ENCODE data around the gene CTSF. TPM values are rescaled to one million over a fixed set of nuclear protein-coding genes. Genes with fewer than 3 reads are reported as not detected.
"Not testable (repeated sequence)": the region's sequence is repeated elsewhere in the genome, so short reads cannot be mapped to it uniquely, and the experiment has no call there.

CTSF gene
- polyA plus RNA-seq, 3 donors from 2014 or later: 24.2 to 56.7 (median 48.8) TPM

DNA sequence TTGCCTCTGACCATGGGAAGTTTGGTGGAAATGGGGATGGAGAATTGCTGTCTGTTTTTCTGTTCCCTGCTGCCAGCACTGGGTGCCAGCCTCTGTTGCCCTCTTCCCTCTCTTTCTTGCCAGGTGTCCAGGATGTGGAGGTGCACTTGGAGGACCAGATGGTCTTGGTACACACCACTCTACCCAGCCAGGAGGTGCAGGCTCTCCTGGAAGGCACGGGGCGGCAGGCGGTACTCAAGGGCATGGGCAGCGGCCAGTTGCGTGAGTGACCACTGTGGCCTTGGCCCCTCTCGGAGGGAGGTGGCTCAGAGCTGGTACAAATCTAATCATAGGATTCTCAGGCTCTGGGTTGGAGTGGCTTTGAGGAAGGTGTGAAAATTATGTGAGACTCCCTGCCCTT is 30.6 kb upstream of the CTSF start:
- Mint-ChIP-seq H3K27me3 (ENCODE audit: low read depth in 3 of 3) (no peaks in the 10 kb centered on the region), H3K4me1 (peaks cover 1 to 14% of the 10 kb centered on the region in 2 donors), H3K27ac (no peak overlapping the region), H3K36me3 (peaks cover 0 to 20% (median 0%) of the 10 kb centered on the region in 3 donors), H3K9me3 (no peaks in the 10 kb centered on the region), H3K4me3 (no peak overlapping the region)
- DNase-seq: no peak

DNA sequence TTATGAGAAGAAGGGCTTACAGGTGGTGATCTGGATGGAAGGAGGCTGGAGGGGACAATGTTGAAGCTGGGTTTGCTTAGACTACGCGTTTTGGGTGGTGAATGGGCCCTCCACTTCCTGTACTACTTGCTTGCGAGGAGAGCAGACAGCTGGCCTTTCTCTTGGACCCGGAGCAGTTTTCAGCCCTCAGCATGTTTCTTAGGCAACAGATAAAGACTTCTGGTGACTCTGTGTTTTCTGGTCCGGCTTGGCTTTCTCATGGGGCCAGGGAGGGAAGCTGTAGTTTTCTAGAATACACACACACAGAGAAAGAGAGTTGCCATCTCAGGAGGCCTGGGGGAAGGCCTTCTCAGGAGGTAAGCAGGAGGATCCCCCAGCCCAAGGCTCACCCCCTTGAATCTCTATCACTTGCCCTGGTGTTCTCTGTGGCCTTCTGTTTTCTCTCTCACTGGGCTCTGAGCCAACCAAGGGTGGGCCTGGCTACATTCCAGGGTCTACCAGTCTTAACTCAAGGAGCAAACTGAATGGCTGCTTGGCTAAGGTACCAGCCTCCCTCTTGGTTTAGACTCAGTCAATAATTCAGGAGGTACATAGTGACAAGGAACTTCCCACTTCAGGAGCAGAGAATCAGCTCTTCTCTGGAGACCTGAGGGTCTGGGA is 27.0 kb upstream of the CTSF start:
- Mint-ChIP-seq H3K4me3 (peak overlapping the region; percentile 26 to 70 (median 62)), H3K36me3 (peaks cover 0 to 6% (median 0%) of the 10 kb centered on the region in 3 donors), H3K27me3 (ENCODE audit: low read depth in 3 of 3) (peaks cover 5 to 10% (median 9%) of the 10 kb centered on the region in 3 donors), H3K4me1 (peaks cover 20 to 34% of the 10 kb centered on the region in 2 donors), H3K27ac (peak overlapping the region; percentile 56 to 92 (median 81)), H3K9me3 (no peaks in the 10 kb centered on the region)
- DNase-seq: peak in 2 of 3 donors; percentile 8 to 13

DNA sequence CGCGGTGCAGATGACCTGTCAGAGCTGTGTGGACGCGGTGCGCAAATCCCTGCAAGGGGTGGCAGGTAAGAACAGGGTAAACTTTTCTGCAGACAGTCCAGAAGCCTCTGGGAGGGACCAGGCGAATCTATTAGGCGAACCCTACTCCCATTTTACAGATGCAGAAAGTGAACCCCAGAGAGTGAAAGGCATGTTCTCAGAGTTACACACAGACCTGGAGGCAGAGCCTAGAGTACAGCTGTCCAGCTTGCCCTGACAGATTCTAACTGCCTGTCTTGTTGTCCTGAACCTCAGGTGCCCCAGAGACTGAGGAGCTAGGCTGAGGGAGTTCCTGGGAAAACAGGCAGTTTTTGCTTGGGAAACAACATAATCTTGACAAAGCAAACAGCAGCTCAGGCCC is 25.2 kb upstream of the CTSF start:
- peak overlapping the region; percentile 97 to 100 (median 99) for H3K4me3 Mint-ChIP-seq
- peaks cover 20 to 34% of the 10 kb centered on the region in 2 donors for H3K4me1 Mint-ChIP-seq
- H3K27ac Mint-ChIP-seq: peak overlapping the region; percentile 95 to 100 (median 99)
- peaks cover 0 to 2% (median 0%) of the 10 kb centered on the region in 3 donors for H3K36me3 Mint-ChIP-seq
- H3K27me3 Mint-ChIP-seq (ENCODE audit: low read depth in 3 of 3): peaks cover 5 to 10% (median 9%) of the 10 kb centered on the region in 3 donors
- H3K9me3 Mint-ChIP-seq: no peaks in the 10 kb centered on the region
- DNase-seq: no peak

DNA sequence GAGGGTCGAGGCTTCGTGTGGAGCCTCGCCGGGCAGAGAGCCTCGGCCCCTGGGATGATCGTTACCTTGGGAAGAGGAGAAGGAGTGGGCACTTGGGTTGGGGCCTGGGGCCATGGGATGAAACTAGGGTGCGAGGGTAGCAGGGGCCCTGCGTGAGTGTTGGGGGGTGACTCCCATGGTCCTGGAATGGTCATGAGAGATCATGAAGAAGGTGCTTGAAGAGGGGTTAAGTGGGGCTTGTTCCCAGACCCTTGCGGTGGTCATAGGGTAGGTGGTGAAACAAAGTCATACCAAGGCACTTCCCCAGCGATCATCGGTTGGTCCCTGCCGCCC is 24.9 kb upstream of the CTSF start:
- Mint-ChIP-seq H3K9me3 (no peaks in the 10 kb centered on the region), H3K27ac (peak overlapping the region; percentile 95 to 100 (median 99)), H3K4me1 (peaks cover 20 to 34% of the 10 kb centered on the region in 2 donors), H3K36me3 (no peaks in the 10 kb centered on the region), H3K4me3 (peak overlapping the region; percentile 97 to 100 (median 99)), H3K27me3 (ENCODE audit: low read depth in 3 of 3) (peaks cover 5 to 10% (median 9%) of the 10 kb centered on the region in 3 donors)
- DNase-seq: no peak

GRCh38 chr11:66592457-66593302 is 24.3 kb upstream of the CTSF start, which contains the start of the genes CCDC87 and CCS:
Gene CCDC87, minus strand, starts transcription at chr11:66593063. Its CDS starts 48 bp downstream, at chr11:66593015.
Gene CCS, plus strand, starts transcription at chr11:66593185. Its CDS starts 77 bp downstream, at chr11:66593262.
- Mint-ChIP-seq H3K4me1 (peaks cover 20 to 34% of the 10 kb centered on the region in 2 donors), H3K27me3 (ENCODE audit: low read depth in 3 of 3) (peaks cover 5 to 10% (median 9%) of the 10 kb centered on the region in 3 donors), H3K36me3 (no peaks in the 10 kb centered on the region), H3K9me3 (no peaks in the 10 kb centered on the region), H3K4me3 (peak within 1 kb of the TSS; percentile 97 to 100 (median 99)), H3K27ac (peak within 1 kb of the TSS; percentile 95 to 100 (median 99))
- peak; percentile 96 to 98 (median 98) for DNase-seq

DNA sequence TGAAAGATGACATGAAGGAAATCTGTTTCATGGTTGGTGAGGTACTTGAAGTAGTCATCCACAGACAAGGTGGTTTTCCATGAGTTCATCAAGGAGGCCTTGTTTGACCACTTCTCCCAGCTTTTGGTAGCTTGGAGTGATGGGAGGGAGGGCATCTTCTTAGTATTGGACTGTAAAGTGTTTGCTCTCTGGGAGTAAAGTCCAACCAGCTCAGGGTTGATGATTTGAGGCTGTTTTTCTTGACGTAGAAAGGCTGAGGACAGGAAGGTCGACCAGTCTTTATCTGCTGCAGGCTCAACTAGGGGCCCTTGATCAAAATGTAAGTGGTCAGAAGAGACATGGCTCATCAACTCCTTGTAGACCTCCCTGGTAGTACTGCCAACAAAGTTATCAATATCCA is 22.8 kb upstream of the CTSF start:
- Mint-ChIP-seq H3K27ac (peak overlapping the region in 1 of 6 donors; percentile 34), H3K4me3 (peak overlapping the region in 2 of 5 donors; percentile 38 to 41), H3K4me1 (peaks cover 20 to 34% of the 10 kb centered on the region in 2 donors), H3K27me3 (ENCODE audit: low read depth in 3 of 3) (peaks cover 5 to 10% (median 9%) of the 10 kb centered on the region in 3 donors), H3K9me3 (no peaks in the 10 kb centered on the region), H3K36me3 (no peaks in the 10 kb centered on the region)
- no peak for DNase-seq

DNA sequence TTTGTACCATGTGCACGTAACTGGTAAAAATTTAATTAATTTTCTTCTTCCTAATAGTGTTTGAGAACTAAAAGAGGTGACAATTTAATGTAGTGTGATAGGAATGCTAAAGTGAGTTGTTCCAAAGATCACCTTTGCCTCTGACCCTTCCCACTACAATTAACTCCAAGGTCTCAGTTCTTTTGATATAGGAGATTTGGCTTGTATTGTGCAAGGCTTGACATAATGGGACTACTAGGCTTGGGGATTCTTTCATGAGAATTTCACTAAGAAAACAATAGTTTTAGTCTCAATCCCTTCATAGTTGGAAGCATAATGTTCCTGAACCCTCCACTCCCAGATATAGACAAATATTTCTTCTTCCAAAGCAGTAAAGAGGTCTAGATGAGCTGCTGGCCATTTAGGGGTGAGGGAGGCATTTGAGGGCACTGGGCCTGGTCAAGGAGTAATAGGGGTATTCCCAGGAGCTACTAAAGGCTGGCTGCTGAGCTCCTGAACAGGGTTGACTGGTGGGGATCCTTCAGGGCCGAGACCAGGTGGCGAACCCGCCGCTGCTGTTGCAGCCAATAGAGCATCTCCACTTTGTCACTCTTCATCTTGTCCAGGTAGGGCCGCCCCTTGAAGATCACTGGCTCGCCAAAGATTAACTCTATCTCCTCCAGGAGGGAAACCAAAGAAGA is 21.7 kb upstream of the CTSF start:
- no peaks in the 10 kb centered on the region for H3K36me3 Mint-ChIP-seq
- H3K4me3 Mint-ChIP-seq: no peak overlapping the region
- peaks cover 5 to 11% (median 9%) of the 10 kb centered on the region in 3 donors for H3K27me3 Mint-ChIP-seq (ENCODE audit: low read depth in 3 of 3)
- peaks cover 20 to 27% of the 10 kb centered on the region in 2 donors for H3K4me1 Mint-ChIP-seq
- DNase-seq: no peak
- no peaks in the 10 kb centered on the region for H3K9me3 Mint-ChIP-seq
- peak overlapping the region in 2 of 6 donors; percentile 5 to 45 for H3K27ac Mint-ChIP-seq

GRCh38 chr11:66589315-66589714 is 20.9 kb upstream of the CTSF start:
- not testable (repeated sequence) for H3K27ac Mint-ChIP-seq, DNase-seq, H3K4me3 Mint-ChIP-seq, H3K9me3 Mint-ChIP-seq, H3K36me3 Mint-ChIP-seq
- peaks cover 5 to 12% (median 9%) of the 10 kb centered on the region in 3 donors for H3K27me3 Mint-ChIP-seq (ENCODE audit: low read depth in 3 of 3)
- peaks cover 19 to 20% of the 10 kb centered on the region in 2 donors for H3K4me1 Mint-ChIP-seq

- H3K4me1 Mint-ChIP-seq: no peaks in the 10 kb centered on the region
- H3K4me3 Mint-ChIP-seq: no peak overlapping the region
- DNase-seq: no peak
- H3K27me3 Mint-ChIP-seq (ENCODE audit: low read depth in 3 of 3): peaks cover 0 to 3% (median 2%) of the 10 kb centered on the region in 3 donors
- peaks cover 0 to 5% (median 0%) of the 10 kb centered on the region in 6 donors for H3K9me3 Mint-ChIP-seq
- no peaks in the 10 kb centered on the region for H3K36me3 Mint-ChIP-seq
- no peak overlapping the region for H3K27ac Mint-ChIP-seq
These were observed 17.7 kb upstream of the CTSF start for GRCh38 chr11:66586136-66586535.

DNA sequence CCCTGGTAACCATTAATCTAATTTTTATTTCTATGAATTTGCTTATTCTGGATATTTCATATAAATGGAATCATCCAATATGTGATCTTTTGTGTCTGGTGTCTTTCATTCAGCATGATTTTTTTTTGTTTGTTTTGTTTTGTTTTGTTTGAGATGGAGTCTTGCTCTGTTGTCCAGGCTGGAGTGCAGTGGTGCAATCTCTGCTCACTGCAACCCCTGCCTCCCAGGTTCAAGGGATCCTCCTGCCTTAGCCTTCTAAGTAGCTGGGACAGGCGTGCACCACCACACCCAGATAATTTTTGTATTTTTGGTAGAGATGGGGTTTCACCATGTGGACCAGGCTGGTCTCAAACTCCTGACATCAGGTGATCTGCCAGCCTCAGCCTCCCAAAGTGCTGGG is 17.0 kb upstream of the CTSF start:
- H3K4me1 Mint-ChIP-seq, H3K4me3 Mint-ChIP-seq: not testable (repeated sequence)

GRCh38 chr11:66582565-66583147 is 14.2 kb upstream of the CTSF start:
- H3K9me3 Mint-ChIP-seq; H3K4me3 Mint-ChIP-seq; H3K36me3 Mint-ChIP-seq; H3K27ac Mint-ChIP-seq; H3K27me3 Mint-ChIP-seq (ENCODE audit: low read depth in 3 of 3); H3K4me1 Mint-ChIP-seq; DNase-seq: not testable (repeated sequence)

More for the DNA sequence above, 17.0 kb upstream of the CTSF start:
- not testable (repeated sequence) for DNase-seq; H3K27ac Mint-ChIP-seq; H3K9me3 Mint-ChIP-seq; H3K27me3 Mint-ChIP-seq (ENCODE audit: low read depth in 3 of 3); H3K36me3 Mint-ChIP-seq

- Mint-ChIP-seq H3K27me3 (ENCODE audit: low read depth in 3 of 3) (peaks cover 0 to 7% (median 5%) of the 10 kb centered on the region in 3 donors), H3K36me3 (no peaks in the 10 kb centered on the region), H3K4me3 (no peak overlapping the region), H3K4me1 (peaks cover 4 to 6% of the 10 kb centered on the region in 2 donors), H3K27ac (peak overlapping the region in 1 of 6 donors; percentile 9), H3K9me3 (peaks cover 0 to 5% (median 0%) of the 10 kb centered on the region in 6 donors)
- DNase-seq: no peak
These were observed 12.9 kb upstream of the CTSF start for GRCh38 chr11:66581261-66581660.

DNA sequence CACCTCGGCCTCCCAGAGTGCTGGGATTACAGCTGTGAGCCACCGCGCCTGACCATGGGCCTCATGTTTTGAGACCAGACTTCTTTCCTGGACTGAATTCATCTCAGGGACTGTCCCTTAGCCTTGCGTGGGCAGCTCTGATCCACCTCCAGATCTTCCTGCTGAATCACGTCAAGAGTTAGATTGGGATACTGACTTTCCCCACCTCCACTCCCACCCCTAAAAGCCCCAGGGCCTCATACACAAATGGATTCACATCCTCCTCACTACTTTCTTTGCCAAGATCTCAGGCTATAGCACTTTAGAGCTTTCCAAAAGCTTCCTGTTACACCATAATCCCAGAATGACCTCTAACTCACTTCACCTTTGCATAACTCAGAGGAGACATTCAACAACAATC is 12.4 kb upstream of the CTSF start:
- H3K36me3 Mint-ChIP-seq: no peaks in the 10 kb centered on the region
- peak overlapping the region in 2 of 6 donors; percentile 9 to 67 for H3K27ac Mint-ChIP-seq
- peaks cover 0 to 7% (median 5%) of the 10 kb centered on the region in 3 donors for H3K27me3 Mint-ChIP-seq (ENCODE audit: low read depth in 3 of 3)
- DNase-seq: no peak
- H3K9me3 Mint-ChIP-seq: peaks cover 0 to 5% (median 0%) of the 10 kb centered on the region in 6 donors
- H3K4me3 Mint-ChIP-seq: no peak overlapping the region
- H3K4me1 Mint-ChIP-seq: peaks cover 4 to 6% of the 10 kb centered on the region in 2 donors
